HG03095 (cell line): Measurements from ENCODE around the gene APPBP2.
A peak's percentile ranks its signal among the peaks of the same experiment; 100 is the strongest.
"Not testable (repeated sequence)": the region's sequence is repeated elsewhere in the genome, so short reads cannot be mapped to it uniquely, and the experiment has no call there.

Experiments
- ATAC-seq: cut with Tn5 transposase; IDR thresholded peaks from one replicate; pipeline ENCODE4 v1.9.1; 2021; ENCODE audit warnings: moderate library complexity; ENCODE audit not compliant: unreplicated experiment

Gene APPBP2

DNA sequence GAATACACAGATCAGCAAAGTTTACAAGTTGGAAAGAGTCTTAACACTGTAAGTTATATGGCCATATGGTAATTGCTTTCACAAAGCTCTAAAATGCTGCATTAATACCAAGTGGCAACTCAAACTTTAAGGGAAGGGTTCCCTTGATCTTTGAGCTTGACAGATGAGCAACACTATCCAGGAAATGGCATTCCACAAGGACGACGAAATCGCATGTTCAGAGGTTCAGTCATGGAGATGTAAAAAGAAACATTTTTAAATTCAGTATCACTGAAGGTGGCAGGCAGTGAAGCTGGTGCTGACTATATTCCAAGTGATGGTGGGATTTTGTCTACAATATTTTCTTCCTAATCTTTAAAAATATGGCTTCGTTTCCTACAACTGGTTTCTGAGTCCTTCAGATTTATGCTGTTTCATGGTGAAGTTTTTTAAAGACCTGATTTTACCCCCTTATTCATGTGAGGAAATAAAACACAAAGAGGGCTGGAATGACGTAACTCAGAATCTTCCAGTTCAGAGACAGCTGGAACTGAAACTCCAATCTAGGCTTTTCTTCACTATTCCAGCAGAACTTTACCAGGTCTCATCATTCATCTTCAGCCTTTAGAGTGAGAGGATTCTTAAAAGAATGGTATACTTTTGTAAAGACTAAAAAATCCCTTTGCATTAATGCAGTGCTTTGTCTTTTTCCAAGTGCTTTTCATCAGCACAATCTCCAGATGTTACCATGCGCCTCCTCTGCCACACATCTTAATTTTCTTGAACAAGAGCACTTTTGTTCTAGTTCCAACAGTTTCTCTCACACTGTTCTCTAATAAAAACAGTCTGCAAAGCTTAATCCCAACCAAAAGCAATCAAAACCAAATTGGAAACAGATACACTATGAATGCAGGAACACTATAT lies 83.5 kb downstream of the APPBP2 start:
- no peak for ATAC-seq

- ATAC-seq, result peak; percentile 42
Observed at GRCh38 chr17:60439501-60439900, 86.5 kb downstream of the APPBP2 start.

- ATAC-seq, result no peak
Observed at GRCh38 chr17:60436676-60437075, 89.4 kb downstream of the APPBP2 start.

DNA sequence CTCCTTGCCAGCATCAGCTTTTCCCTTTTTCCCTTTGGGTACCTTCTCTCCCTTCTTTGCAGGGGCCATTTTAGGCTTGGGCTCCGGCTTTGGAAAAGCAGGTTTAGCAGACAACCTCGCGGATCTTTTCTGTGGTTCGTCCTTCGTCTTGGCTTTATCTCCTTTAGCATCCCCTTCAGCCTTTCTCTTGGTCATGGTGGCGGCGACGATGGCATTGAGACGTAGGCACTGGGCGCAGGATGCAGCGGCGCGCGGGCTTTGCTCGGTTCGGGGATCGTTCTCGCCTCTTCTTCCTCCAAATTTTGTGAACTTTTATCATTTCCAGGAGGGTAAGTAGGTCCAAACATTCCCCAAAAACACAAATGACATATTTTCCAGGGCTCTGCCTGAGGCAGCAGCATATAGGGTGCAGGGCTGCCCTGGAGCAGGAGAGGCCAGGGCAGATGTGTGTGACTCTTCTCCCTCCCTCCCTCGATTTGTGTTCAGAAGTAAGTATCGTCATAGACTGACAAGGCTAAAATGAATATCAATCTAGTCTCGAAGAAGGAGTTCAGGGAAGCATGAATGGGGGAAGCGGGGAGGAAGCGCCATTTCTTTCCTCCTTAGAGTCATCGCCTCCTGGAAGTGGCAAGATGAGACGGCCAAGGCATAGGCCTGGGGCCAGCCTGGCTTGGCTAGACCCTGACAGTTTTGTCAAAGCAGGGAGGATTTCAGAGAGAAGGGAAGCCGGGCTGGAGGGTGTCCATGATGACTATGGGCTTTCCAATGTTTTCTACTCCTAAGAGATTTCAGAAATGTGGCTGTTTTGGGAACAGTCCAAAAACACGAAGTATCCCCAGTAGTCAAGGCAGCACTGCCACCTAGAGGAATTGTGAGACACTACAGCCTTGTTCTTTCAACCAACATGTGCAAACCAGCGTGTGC lies 90.5 kb downstream of the APPBP2 start:
- no peak for ATAC-seq

GRCh38 chr17:60433021-60433997 lies 92.7 kb downstream of the APPBP2 start:
- ATAC-seq, result not testable (repeated sequence)

GRCh38 chr17:60430561-60430960 lies 95.5 kb downstream of the APPBP2 start:
- not testable (repeated sequence) for ATAC-seq

GRCh38 chr17:60428491-60428890 lies 97.6 kb downstream of the APPBP2 start:
- ATAC-seq, result not testable (repeated sequence)

DNA sequence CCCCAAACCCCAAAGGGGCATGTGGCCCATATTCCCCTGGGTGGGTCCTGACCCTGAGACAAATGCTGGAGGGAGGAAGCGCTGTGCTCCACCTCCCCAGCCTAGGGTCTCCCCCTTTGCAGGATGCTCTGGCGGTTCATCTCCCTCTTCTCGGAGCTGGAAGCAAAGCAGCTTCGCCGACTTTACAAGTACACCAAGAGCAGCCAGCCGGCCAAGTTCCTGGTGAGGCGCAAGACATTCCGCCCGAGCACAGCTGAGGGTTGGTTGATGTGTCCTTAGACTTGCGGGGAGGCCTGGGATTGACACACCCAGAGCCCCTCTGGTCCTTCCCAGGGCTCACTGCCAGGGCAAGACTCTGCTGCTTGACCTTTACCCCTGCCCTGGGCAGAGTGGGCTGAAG lies 99.4 kb downstream of the APPBP2 start:
- ATAC-seq, result no peak

DNA sequence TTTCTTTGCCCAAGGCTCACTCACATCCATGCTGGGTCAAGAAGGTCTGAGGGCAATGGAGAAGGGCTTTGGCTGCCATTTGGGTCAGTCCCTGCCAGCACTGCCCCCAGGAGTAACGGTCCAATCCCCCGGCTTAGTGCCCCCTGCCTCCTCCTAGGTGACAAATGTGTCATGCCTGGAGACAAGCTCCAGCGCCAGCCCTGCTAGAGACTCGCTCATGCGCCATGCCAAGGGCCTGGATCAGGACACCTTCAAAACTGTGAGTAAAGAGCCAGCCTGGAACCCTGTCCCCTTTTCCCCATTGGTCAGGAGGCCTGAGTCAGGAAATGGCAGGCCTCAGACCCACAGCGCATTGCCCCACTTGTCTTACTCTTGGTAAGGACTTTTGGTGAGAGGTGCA lies 100.4 kb downstream of the APPBP2 start:
- ATAC-seq, result no peak

DNA sequence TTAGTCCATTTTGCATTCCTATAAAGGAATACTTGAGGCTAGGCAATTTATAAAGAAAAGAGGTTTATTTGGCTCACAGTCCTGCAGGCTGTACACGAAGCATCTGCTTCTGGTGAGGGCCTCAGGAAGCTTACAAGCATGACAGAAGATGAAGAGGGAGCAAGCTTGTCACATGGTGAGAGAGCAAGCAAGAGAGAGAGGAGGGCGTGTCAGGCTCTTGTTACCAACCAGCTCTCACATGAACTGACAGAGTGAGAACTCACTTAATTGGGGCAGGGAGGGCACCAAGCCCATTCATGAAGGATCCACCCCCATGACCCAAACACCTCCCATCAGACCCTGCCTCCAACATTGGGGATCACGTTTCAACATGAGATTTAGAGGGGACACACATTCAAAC lies 102.2 kb downstream of the APPBP2 start:
- no peak for ATAC-seq

DNA sequence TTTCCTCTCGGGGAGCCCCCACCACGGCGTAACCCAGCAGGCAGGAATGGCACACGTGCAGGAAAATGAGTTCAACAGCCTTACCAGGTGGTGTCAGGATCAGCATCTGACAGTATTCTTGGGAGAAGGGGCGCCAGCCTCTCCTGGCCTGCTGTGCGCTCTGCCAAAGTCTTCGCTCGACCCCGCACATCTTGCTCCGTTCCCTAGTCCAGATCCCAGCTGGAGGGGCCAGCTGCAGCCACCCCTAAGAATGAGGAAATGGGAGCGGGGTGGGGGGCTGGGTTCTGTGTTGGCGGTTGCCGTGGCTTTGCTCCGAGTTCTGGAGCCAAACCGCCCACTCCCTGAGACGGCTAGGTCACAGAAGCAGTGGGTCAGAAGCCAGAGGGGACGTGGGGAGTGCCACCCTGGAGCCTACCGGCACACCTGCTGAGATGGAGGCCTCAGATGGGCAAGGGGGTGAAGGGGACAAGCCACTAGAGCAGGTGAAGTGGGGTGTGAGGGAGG lies 103.8 kb downstream of the APPBP2 start, which contains the start of gene CHCT1:
Gene CHCT1 (plus strand): TSS at position 328 of the 504 bp plus-strand sequence. CDS start 104 bp downstream, at position 432.
- ATAC-seq, result no peak

DNA sequence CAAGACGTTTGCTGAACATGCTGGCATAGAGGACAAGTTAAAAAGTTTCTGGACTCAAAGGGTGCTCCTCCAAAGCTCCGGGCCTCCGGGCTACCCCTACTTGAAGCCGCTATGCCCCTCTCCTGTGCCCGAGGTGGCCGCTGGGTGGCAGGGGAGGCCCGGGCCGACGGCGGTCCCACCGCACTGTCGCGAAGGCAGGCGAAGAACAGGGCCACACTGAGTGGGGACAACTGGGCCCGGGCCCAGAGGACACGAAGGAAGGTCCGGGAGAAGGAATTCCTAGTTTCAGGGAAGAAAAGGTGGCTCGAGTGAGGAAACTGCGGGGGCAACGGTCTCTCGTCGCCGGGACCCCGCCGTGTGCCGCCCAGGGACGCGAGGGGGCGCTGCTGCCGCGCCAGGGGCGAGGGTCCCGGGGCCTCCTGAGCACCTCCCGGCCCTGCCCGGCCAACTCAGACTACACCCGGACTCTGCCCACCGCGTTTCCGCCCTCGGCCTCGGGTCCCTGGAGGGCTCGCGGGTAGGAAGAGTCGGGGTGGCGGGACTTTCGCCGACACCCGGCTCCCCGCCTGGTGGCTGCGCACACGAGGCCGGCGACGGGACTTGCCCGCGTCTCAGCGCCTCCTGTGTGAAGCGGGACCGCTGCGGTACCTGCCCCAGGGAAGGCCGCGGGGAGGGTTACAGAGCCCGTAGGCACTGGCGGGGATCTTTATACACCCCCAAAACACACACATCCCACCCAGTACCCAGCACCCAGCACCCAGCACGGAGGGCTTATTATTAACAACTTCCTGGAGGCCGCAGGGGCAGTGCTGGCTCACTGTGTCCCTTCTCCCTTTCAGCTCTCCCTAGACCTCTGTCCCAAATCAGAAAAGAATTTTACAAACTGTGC lies 104.5 kb downstream of the APPBP2 start:
- ATAC-seq, result peak; percentile 82

- not testable (repeated sequence) for ATAC-seq
Observed at GRCh38 chr17:60419875-60420274, 106.2 kb downstream of the APPBP2 start.

DNA sequence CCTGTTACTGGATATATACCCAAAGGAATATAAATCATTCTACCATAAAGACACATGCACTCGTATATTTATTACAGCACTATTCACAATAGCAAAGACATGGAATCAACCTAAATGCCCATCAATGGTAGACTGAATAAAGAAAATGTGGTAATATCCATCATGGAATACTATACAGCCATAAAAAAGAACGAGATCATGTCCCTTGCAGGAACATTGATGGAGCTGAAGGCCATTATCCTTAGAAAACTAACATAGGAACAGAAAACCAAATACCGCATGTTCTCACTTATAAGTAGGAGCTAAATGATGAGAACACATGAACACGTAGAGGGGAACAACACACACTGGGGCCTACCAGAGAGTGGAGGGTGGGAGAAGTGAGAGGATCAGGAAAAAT lies 107.0 kb downstream of the APPBP2 start:
- ATAC-seq, result not testable (repeated sequence)

- ATAC-seq, result no peak
Observed at GRCh38 chr17:60416368-60416925, 109.6 kb downstream of the APPBP2 start.

- no peak for ATAC-seq
Observed at GRCh38 chr17:60415146-60415545, 110.9 kb downstream of the APPBP2 start.

- no peak for ATAC-seq
Observed at GRCh38 chr17:60412701-60413100, 113.3 kb downstream of the APPBP2 start.

- no peak for ATAC-seq
Observed at GRCh38 chr17:60410001-60410400, 116.0 kb downstream of the APPBP2 start.

GRCh38 chr17:60406887-60407286 lies 119.2 kb downstream of the APPBP2 start:
- ATAC-seq, result no peak
